KMS-11 (cell line): ENCODE results near the gene LFNG.

ENCODE experiments used
- H2AFZ ChIP-seq: fragments of 200-600 bp; sonication (generic); 2 replicates; pipeline ENCODE4 v1.6.1; 2016; ENCODE audit warnings: antibody characterized with exemption, mixed run types, low read depth
- H3K27ac ChIP-seq: fragments of 200-600 bp; sonication (generic); 2 replicates; pipeline ENCODE4 v1.6.1; 2016; ENCODE audit warnings: mild to moderate bottlenecking, mixed run types
- H3K27me3 ChIP-seq: fragments of 200-600 bp; sonication (generic); 2 replicates; pipeline ENCODE4 v1.6.1; 2017; ENCODE audit warnings: mild to moderate bottlenecking, low read depth, mixed run types, moderate library complexity; ENCODE audit not compliant: insufficient read depth
- H3K36me3 ChIP-seq: fragments of 200-600 bp; sonication (generic); 2 replicates; pipeline ENCODE4 v1.6.1; 2017; ENCODE audit warnings: mild to moderate bottlenecking, mixed run types; ENCODE audit not compliant: insufficient read depth
- H3K4me1 ChIP-seq: fragments of 200-600 bp; sonication (generic); 2 replicates; pipeline ENCODE4 v1.6.1; 2016; ENCODE audit warnings: mild to moderate bottlenecking, low read depth, mixed run types; ENCODE audit not compliant: poor library complexity, severe bottlenecking
- H3K4me2 ChIP-seq: fragments of 200-600 bp; sonication (generic); 2 replicates; pipeline ENCODE4 v1.7.0; 2016; ENCODE audit warnings: mild to moderate bottlenecking, mixed run types
- H3K4me3 ChIP-seq: fragments of 200-600 bp; sonication (generic); IDR thresholded peaks from 2 replicates; pipeline ENCODE4 v1.6.1; 2017; ENCODE audit warnings: low read depth, low read length, mixed read lengths; ENCODE audit not compliant: insufficient read depth
- H3K79me2 ChIP-seq: fragments of 200-600 bp; sonication (generic); 2 replicates; pipeline ENCODE4 v1.6.1; 2016; ENCODE audit warnings: low read depth, mixed run types; ENCODE audit not compliant: insufficient read depth
- H3K9ac ChIP-seq: fragments of 200-600 bp; sonication (generic); 2 replicates; pipeline ENCODE4 v1.6.1; 2016; ENCODE audit warnings: mild to moderate bottlenecking, mixed run types
- H4K20me1 ChIP-seq: fragments of 200-600 bp; sonication (generic); 2 replicates; pipeline ENCODE4 v1.6.1; 2016; ENCODE audit warnings: mild to moderate bottlenecking, mixed run types; ENCODE audit not compliant: insufficient read depth
- CTCF ChIP-seq: fragments of 200-600 bp; sonication (generic); conservative IDR thresholded peaks from 2 replicates; pipeline ENCODE4 v1.6.1; 2017; ENCODE audit warnings: low read depth, mild to moderate bottlenecking, antibody characterized with exemption, low read length, moderate library complexity, mixed read lengths

LFNG gene

GRCh38 chr7:2521341-2521745, 1.8 kb downstream of the LFNG start:
- Histone ChIP-seq H3K4me1 (peaks cover 29% of the 10 kb centered on the region), H4K20me1 (no peaks in the 10 kb centered on the region), H3K27ac (no peak overlapping the region), H3K79me2 (no peaks in the 10 kb centered on the region), H3K9ac (no peak overlapping the region), H3K27me3 (peaks cover 78% of the 10 kb centered on the region), H3K4me2 (no peak overlapping the region), H2AFZ (no peak overlapping the region), H3K36me3 (no peaks in the 10 kb centered on the region), H3K4me3 (no peak overlapping the region)
- no peak for TF ChIP-seq CTCF

- Histone ChIP-seq H2AFZ (no peak overlapping the region), H3K4me1 (peaks cover 29% of the 10 kb centered on the region)
These were observed 2.5 kb downstream of the LFNG start for GRCh38 chr7:2521952-2522591.

GRCh38 chr7:2522780-2523433, 3.3 kb downstream of the LFNG start:
- TF ChIP-seq CTCF: no peak
- Histone ChIP-seq H4K20me1 (no peaks in the 10 kb centered on the region), H3K79me2 (no peaks in the 10 kb centered on the region), H3K27me3 (peaks cover 62% of the 10 kb centered on the region), H3K4me3 (no peak overlapping the region), H3K27ac (no peak overlapping the region), H3K36me3 (no peaks in the 10 kb centered on the region), H3K4me2 (no peak overlapping the region), H2AFZ (no peak overlapping the region), H3K9ac (no peak overlapping the region), H3K4me1 (peaks cover 29% of the 10 kb centered on the region)

More at GRCh38 chr7:2521952-2522591, 2.5 kb downstream of the LFNG start:
- Histone ChIP-seq H3K4me2 (no peak overlapping the region), H3K27me3 (peaks cover 71% of the 10 kb centered on the region), H3K79me2 (no peaks in the 10 kb centered on the region), H3K36me3 (no peaks in the 10 kb centered on the region), H3K4me3 (no peak overlapping the region), H4K20me1 (no peaks in the 10 kb centered on the region), H3K9ac (no peak overlapping the region), H3K27ac (no peak overlapping the region)
- no peak for TF ChIP-seq CTCF

- Histone ChIP-seq H3K79me2 (no peaks in the 10 kb centered on the region), H3K4me3 (no peak overlapping the region)
These were observed 3.9 kb downstream of the LFNG start for GRCh38 chr7:2523461-2523936.

More at GRCh38 chr7:2523461-2523936, 3.9 kb downstream of the LFNG start:
- no peaks in the 10 kb centered on the region for H4K20me1 ChIP-seq
- peaks cover 26% of the 10 kb centered on the region for H3K4me1 ChIP-seq
- H3K9ac ChIP-seq: no peak overlapping the region
- H3K36me3 ChIP-seq: no peaks in the 10 kb centered on the region
- TF ChIP-seq CTCF: no peak
- no peak overlapping the region for H2AFZ ChIP-seq
- peaks cover 56% of the 10 kb centered on the region for H3K27me3 ChIP-seq
- H3K4me2 ChIP-seq: no peak overlapping the region
- no peak overlapping the region for H3K27ac ChIP-seq
